Osteocyte (in vitro differentiated cells): ENCODE results near the gene YEATS2. TPM values are rescaled to one million over a fixed set of nuclear protein-coding genes. Genes with fewer than 3 reads are reported as not detected.
"Not testable (repeated sequence)": the region's sequence is repeated elsewhere in the genome, so short reads cannot be mapped to it uniquely, and the experiment has no call there.

ENCODE experiments used
- DNase-seq: peaks from one replicate; pipeline ENCODE4 v3.0.0; 2021; ENCODE audit warnings: mixed read lengths; ENCODE audit not compliant: unreplicated experiment; ENCODE audit errors: extremely low spot score
- H3K27ac Mint-ChIP-seq: one replicate; pipeline ENCODE4 v1.8.0; 2021; ENCODE audit warnings: mild to moderate bottlenecking, mixed read lengths; ENCODE audit not compliant: unreplicated experiment
- H3K27me3 Mint-ChIP-seq: one replicate; pipeline ENCODE4 v1.8.0; 2021; ENCODE audit warnings: mixed read lengths; ENCODE audit not compliant: unreplicated experiment
- H3K36me3 Mint-ChIP-seq: one replicate; pipeline ENCODE4 v1.8.0; 2021; ENCODE audit warnings: mixed read lengths; ENCODE audit not compliant: unreplicated experiment
- H3K4me1 Mint-ChIP-seq: one replicate; pipeline ENCODE4 v1.8.0; 2021; ENCODE audit warnings: mixed read lengths; ENCODE audit not compliant: unreplicated experiment
- H3K4me3 Mint-ChIP-seq: one replicate; pipeline ENCODE4 v1.8.0; 2021; ENCODE audit warnings: mild to moderate bottlenecking, moderate library complexity, mixed read lengths; ENCODE audit not compliant: unreplicated experiment
- H3K9me3 Mint-ChIP-seq: one replicate; pipeline ENCODE4 v1.8.0; 2021; ENCODE audit warnings: mixed read lengths; ENCODE audit not compliant: unreplicated experiment
- CTCF ChIP-seq: fragments of 200-600 bp; sonication (generic); IDR thresholded peaks from 2 replicates; pipeline ENCODE4 v1.5.0; 2021; ENCODE audit warnings: antibody characterized with exemption, mild to moderate bottlenecking, moderate library complexity
- total RNA-seq: library from RNA; stranded (reverse); gene quantifications from 2 replicates; pipeline ENCODE4 v1.2.1, GENCODE V29; 2021

Gene YEATS2
- total RNA-seq, 1 donor from 2014 or later = 41.4 TPM

GRCh38 chr3:183775781-183776180, 78.2 kb downstream of the YEATS2 start:
- no peak for DNase-seq
- TF ChIP-seq CTCF = no peak
- Mint-ChIP-seq H3K36me3 (peaks cover 52% of the 10 kb centered on the region), H3K27ac (no peak overlapping the region), H3K27me3 (no peaks in the 10 kb centered on the region), H3K9me3 (no peaks in the 10 kb centered on the region), H3K4me3 (no peak overlapping the region), H3K4me1 (no peaks in the 10 kb centered on the region)

DNA sequence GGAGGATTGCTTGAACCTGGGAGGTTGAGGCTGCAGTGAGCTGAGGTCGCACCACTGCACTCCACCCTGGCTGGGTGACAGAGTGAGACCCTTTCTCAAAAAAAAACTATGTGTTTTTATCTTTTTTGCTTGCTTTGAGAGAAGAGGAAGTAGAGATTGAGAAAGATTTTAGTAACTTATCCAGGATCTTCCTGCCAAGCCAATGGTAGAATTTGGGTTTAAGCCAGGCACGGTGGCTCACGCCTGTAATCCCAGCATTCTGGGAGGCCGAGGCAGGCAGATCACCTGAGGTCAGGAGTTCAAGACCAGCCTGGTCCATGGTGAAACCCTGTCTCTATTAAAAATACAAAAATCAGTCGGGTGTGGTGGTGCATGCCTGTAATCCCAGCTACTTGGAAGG, 78.9 kb downstream of the YEATS2 start:
- not testable (repeated sequence) for H3K27me3 Mint-ChIP-seq, DNase-seq, H3K4me1 Mint-ChIP-seq, H3K9me3 Mint-ChIP-seq, H3K27ac Mint-ChIP-seq, H3K4me3 Mint-ChIP-seq
- H3K36me3 Mint-ChIP-seq = peaks cover 54% of the 10 kb centered on the region

DNA sequence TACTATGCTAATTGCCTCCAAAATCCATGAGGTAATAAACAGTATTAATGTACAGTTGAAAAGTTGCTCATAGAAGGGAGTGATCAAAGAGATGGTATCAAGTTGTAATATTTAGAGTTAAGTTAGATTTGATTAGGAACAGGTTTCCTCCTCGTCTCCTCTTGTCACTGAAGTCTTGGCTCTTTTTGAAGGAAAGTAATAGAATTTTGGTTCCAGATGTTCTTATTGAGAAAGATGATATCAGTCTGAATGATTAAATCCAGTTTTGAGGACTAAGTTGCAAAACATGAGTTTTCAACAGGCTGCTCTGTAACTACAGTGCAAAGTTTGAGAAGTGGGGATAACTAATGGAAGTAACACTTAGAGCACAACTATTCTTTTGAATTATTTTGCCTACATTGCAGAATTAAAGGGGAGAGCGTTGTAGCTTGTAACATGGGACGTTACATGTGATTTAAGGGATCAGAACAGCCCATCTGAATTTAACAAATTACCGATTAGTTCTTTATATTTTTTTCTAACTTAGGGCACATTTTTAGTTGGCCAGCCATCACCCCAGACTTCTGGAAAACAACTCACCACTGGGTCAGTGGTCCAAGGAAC, 79.5 kb downstream of the YEATS2 start:
- Mint-ChIP-seq H3K36me3 (peaks cover 58% of the 10 kb centered on the region), H3K4me1 (no peaks in the 10 kb centered on the region), H3K27ac (peak overlapping the region; percentile 23), H3K9me3 (no peaks in the 10 kb centered on the region), H3K27me3 (no peaks in the 10 kb centered on the region), H3K4me3 (no peak overlapping the region)
- no peak for TF ChIP-seq CTCF
- no peak for DNase-seq

- TF ChIP-seq CTCF = no peak
- Mint-ChIP-seq H3K4me1 (peaks cover 10% of the 10 kb centered on the region), H3K4me3 (no peak overlapping the region), H3K36me3 (peaks cover 52% of the 10 kb centered on the region), H3K9me3 (no peaks in the 10 kb centered on the region), H3K27ac (no peak overlapping the region), H3K27me3 (no peaks in the 10 kb centered on the region)
- DNase-seq = no peak
Observed at GRCh38 chr3:183779896-183780465, 82.4 kb downstream of the YEATS2 start.

- H3K4me1 Mint-ChIP-seq = peaks cover 10% of the 10 kb centered on the region
- TF ChIP-seq CTCF = no peak
- no peak overlapping the region for H3K4me3 Mint-ChIP-seq
- H3K27me3 Mint-ChIP-seq = no peaks in the 10 kb centered on the region
- DNase-seq = peak; percentile 60
- no peak overlapping the region for H3K27ac Mint-ChIP-seq
- peaks cover 52% of the 10 kb centered on the region for H3K36me3 Mint-ChIP-seq
- H3K9me3 Mint-ChIP-seq = no peaks in the 10 kb centered on the region
Observed at GRCh38 chr3:183781246-183781645, 83.6 kb downstream of the YEATS2 start.
